22Rv1 (cell line): ENCODE data around the gene FPGS.
A peak's percentile ranks its signal among the peaks of the same experiment; 100 is the strongest.

Experiments
- H3K27ac ChIP-seq: fragments of 450-650 bp; 2 replicates; pipeline ENCODE4 v1.5.1; 2017
- ZFX ChIP-seq: fragments of 450-650 bp; IDR thresholded peaks from 2 replicates; pipeline ENCODE4 v1.6.1; 2017; ENCODE audit warnings: antibody characterized with exemption, borderline replicate concordance
- TF ChIP-seq, protein P1 (sequence below): fragments of 450-650 bp; IDR thresholded peaks from 2 replicates; pipeline ENCODE4 v1.5.1; 2017; ENCODE audit warnings: mild to moderate bottlenecking

The FPGS gene

DNA sequence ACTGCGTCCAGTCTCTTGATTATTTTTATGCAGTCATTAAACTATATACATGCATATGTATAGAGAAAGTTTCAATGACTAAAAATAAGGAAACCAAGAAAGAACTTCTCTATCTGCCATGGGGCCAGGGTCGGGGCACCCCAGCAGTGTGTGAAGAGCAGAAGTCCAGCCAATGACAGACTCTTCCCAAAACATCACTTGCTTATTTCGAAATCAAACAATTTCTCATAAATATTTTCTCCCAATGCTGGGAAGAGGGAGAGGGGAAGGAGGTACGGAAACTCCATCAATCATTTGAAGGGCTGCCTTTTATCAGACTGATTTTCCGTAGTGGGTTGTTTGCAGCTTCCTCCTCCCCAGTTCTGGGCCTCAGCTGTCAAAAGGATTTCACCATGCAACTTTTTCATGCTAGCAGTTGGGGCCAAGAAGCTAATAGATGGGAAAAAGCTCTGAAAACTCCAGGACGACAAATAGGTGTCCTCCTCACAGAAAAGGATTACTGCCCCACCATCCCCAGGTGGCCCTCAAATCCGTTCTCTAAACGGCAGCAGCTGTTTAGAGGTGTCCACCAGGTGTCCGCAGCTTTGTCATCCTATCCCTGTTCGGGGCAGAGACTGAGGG, 617 bp upstream of the FPGS start:
- TF ChIP-seq, protein P1, sequence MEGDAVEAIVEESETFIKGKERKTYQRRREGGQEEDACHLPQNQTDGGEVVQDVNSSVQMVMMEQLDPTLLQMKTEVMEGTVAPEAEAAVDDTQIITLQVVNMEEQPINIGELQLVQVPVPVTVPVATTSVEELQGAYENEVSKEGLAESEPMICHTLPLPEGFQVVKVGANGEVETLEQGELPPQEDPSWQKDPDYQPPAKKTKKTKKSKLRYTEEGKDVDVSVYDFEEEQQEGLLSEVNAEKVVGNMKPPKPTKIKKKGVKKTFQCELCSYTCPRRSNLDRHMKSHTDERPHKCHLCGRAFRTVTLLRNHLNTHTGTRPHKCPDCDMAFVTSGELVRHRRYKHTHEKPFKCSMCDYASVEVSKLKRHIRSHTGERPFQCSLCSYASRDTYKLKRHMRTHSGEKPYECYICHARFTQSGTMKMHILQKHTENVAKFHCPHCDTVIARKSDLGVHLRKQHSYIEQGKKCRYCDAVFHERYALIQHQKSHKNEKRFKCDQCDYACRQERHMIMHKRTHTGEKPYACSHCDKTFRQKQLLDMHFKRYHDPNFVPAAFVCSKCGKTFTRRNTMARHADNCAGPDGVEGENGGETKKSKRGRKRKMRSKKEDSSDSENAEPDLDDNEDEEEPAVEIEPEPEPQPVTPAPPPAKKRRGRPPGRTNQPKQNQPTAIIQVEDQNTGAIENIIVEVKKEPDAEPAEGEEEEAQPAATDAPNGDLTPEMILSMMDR: no peak
- no peak for TF ChIP-seq ZFX
- H3K27ac ChIP-seq: peak overlapping the region; percentile 85

DNA sequence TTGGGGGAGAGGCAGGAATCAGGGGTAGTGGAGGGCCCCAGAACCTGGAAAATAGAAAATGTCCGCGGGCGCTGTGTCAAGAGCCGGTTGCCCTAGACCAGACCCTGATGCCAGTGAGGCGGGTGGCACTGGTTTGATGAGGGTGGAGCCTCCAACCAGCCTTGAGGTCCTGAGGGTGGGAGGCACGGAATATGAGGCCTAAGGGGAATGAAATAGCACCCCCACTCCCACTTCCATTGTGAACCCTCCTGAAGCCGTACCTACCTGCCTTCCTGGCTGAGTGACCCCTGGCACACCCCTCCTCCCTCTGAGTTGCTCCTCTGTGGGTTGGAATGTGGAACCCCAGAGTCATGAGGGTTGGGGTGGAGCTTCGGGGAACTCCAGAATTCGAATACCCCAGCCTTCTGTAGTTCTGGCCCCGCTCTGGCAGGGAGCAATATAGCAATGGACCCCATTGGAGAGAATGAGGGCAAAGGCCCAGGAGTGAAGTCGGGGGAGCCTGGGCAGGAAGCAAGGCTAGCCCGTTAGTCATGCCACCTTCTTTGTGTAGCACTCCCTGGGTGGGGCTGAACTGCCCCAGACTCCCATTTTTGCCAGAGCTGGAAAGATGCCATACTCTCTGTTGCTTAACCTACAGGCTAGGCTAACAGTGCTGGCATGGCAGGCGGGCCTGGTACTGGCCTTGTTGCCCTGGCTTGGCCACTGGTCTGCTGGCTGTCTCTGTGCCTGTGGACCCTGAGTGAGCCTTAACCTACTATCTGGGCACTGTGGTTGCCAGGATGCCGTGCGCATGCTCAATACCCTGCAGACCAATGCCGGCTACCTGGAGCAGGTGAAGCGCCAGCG, 1.0 kb downstream of the FPGS start:
- peak overlapping the region; percentile 85 for H3K27ac ChIP-seq
- TF ChIP-seq, protein P1: no peak
- no peak for TF ChIP-seq ZFX

DNA sequence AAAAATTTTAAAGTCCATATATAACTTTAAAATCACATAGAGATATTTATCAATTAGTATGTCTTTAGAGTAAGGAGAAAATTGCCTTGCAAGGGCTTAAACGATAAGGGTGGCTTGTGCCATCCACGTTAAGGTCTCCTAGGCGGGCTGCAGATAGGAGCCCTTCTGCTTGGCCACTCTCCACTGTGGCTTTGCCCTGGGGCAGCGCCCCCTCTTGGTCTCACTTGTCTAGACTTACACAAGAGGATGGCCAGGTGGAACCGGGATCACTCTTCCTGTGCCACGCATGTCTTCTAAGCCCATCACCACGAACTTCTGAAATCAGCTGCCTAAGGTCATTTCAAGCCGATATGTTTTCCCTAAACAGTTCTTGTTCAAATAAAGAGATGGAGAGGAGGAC, 2.9 kb downstream of the FPGS start:
- TF ChIP-seq ZFX: no peak
- TF ChIP-seq, protein P1: peak; percentile 52
- H3K27ac ChIP-seq: no peak overlapping the region

DNA sequence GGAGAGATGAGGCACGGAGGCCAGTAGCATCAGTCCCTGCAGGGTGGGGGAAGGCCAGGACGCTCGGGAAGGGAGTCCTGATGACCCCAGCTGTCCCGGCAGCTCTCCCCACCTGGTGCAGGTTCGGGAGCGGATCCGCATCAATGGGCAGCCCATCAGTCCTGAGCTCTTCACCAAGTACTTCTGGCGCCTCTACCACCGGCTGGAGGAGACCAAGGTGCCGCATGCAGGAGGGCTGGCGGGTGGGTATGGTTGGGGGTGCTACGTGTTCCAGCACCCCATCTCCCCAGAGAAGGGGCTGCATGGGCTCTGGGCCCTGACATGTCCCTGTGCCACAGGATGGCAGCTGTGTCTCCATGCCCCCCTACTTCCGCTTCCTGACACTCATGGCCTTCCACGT, 4.2 kb downstream of the FPGS start:
- H3K27ac ChIP-seq: no peak overlapping the region
- TF ChIP-seq ZFX: no peak
- TF ChIP-seq, protein P1: no peak

DNA sequence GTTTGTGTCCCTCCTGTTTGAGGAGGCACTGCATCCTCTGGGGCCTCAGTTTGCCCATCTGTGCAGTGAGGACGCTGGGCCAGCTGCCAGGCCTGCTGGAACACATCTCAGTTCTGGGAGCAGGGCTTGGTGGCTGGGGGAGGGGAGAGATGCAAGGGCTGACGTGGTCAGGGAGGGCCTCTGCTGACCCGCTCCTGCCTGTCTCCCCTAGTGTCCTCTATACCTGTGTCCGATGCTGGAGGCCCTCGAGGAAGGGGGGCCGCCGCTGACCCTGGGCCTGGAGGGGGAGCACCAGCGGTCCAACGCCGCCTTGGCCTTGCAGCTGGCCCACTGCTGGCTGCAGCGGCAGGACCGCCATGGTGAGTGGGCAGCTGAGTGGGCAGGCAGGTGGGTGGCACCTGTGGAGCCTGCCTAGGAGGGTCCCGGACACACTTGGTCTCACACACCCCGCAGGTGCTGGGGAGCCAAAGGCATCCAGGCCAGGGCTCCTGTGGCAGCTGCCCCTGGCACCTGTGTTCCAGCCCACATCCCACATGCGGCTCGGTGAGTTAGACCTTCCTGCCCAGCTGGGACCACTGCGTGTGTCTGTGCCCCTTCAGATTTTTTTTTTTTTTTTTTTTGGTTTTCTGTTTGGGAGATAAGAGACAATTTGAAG, 5.8 kb downstream of the FPGS start:
- TF ChIP-seq ZFX: no peak
- TF ChIP-seq, protein P1: no peak
- H3K27ac ChIP-seq: no peak overlapping the region

DNA sequence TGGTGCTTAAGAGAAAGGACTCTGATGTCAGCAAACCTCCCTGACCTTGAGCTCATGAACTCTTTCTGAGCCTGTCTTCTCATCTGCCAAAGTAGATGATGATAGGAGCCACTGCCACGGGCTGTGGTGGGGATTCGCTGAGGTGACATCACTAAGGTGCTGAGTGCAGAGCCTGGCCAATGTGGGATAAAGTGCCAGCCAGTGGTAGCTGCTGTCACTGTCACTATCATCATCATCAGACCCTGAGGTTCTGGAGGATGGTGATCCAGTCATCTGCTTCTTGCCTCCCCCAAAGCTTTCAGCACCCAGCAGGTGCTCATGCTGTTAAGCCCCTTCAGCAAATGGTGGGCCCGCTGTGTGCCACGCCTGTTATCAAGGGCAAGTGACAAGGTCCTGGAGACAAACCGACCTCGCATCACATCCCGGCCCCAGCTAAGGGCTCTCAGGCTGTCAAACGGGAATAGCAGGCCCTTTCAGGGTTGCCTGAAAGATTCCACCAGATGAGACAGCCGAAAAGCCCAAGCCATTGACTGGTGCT, 6.4 kb downstream of the FPGS start:
- 0 out of 2 replicates have a peak overlapping the region, but pooled peaks have one; percentile 36 for H3K27ac ChIP-seq
- TF ChIP-seq, protein P1: no peak
- TF ChIP-seq ZFX: no peak
